Small intestine (tissue), 7 donors: ENCODE results near the gene LIX1. TPM values are rescaled to one million over a fixed set of nuclear protein-coding genes. Genes with fewer than 3 reads are reported as not detected.

Experiments used
- DNase-seq, 2 donors: peaks; one replicate each; pipeline versions ENCODE4 v3.0.0 to v3.0.0-alpha.2; 2013
- FAIRE-seq: peaks from 2 replicates; lab custom pipeline; 2012; peaks lifted over from hg19 to GRCh38; lab: Jason Lieb, UNC
- H3K27ac ChIP-seq, 3 donors: one replicate each; pipeline ENCODE4 v1.5.1; 2013; ENCODE audit warnings: low read length in 2 of 3, mild to moderate bottlenecking in 2 of 3, control low read depth in 1 of 3, inconsistent platforms in 1 of 3, low read depth in 1 of 3, moderate library complexity in 1 of 3
- H3K27me3 ChIP-seq, 3 donors: one replicate each; pipeline ENCODE4 v1.6.1; 2013; ENCODE audit warnings: low read length in 3 of 3, inconsistent platforms in 1 of 3; ENCODE audit not compliant: control insufficient read depth in 3 of 3, insufficient read depth in 3 of 3
- H3K36me3 ChIP-seq, 3 donors: one replicate each; pipeline ENCODE4 v1.6.1; 2013; ENCODE audit warnings: low read length in 3 of 3, inconsistent platforms in 1 of 3, low read depth in 1 of 3, mild to moderate bottlenecking in 1 of 3, moderate library complexity in 1 of 3; ENCODE audit not compliant: control insufficient read depth in 3 of 3, insufficient read depth in 2 of 3
- H3K4me1 ChIP-seq, 3 donors: one replicate each; pipeline ENCODE4 v1.6.1; 2013; ENCODE audit warnings: low read length in 2 of 3, inconsistent platforms in 1 of 3, low read depth in 1 of 3, mild to moderate bottlenecking in 1 of 3, moderate library complexity in 1 of 3; ENCODE audit not compliant: control insufficient read depth in 3 of 3, insufficient read depth in 2 of 3
- H3K4me3 ChIP-seq, 3 donors: one replicate each; pipeline ENCODE4 v1.5.1; 2013; ENCODE audit warnings: low read length in 3 of 3, control low read depth in 1 of 3, inconsistent platforms in 1 of 3, low read depth in 1 of 3, mild to moderate bottlenecking in 1 of 3, moderate library complexity in 1 of 3
- H3K9me3 ChIP-seq, 2 donors: one replicate each; pipeline ENCODE4 v1.6.1; 2013; ENCODE audit warnings: low read depth in 1 of 2, low read length in 1 of 2; ENCODE audit not compliant: control insufficient read depth in 2 of 2, insufficient read depth in 1 of 2
- WGBS, 3 donors: extraction: QIAGEN DNeasy Blood & Tissue Kit; methylation state at CpG; one replicate each; pipeline ENCODE4 v1.1.7; 2013; 5-methylcytosine and 5-hydroxymethylcytosine counted together
- polyA plus RNA-seq, 4 donors: library from polyadenylated mRNA; stranded (reverse) in 3 of 4; unstranded in 1 of 4; fragments of 200-250 nt in 3 of 4; fragments of 120-200 nt in 1 of 4; gene quantifications; one replicate each; pipeline versions ENCODE4 v1.2.1 to v1.2.3, GENCODE V29; 2013
- donor health status: healthy with polysubstance abuse.
- donor health status: control.
- donor health status: control.
- donor health status: Bipolar disorder and iron deficiency.
- donor health status: healthy.

LIX1 gene
- polyA plus RNA-seq, 4 donors: 0.85 to 3.0 TPM; not detected in 2

DNA sequence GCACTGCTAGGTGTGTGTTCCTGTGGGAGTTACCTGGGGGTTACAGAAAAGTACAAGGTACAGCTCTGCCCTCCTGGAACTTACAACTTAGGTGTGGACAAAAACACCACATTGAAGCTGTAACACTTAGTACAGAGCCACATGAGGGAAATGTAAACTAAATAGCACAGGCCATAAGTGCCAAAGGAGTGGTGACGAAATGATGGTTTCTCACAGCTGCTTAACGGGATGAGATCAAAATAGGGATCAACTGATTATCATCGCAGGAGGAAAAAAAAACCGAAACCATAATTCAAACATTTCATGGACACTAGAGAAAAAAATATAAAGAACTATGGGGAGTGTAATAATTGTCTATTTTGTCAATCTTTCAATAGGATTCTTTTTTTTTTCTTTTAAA, 5.9 kb downstream of the LIX1 start:
- no peaks in the 10 kb centered on the region for H3K36me3 ChIP-seq
- no peak for FAIRE-seq
- H3K4me3 ChIP-seq: no peak overlapping the region
- H3K27me3 ChIP-seq: no peaks in the 10 kb centered on the region
- 72 to 88% (median 75%) methylated on average over 4 of the region's 4 CpGs for WGBS, 3 donors
- no peaks in the 10 kb centered on the region for H3K9me3 ChIP-seq
- no peak for DNase-seq
- no peak overlapping the region for H3K27ac ChIP-seq
- H3K4me1 ChIP-seq: no peaks in the 10 kb centered on the region

DNA sequence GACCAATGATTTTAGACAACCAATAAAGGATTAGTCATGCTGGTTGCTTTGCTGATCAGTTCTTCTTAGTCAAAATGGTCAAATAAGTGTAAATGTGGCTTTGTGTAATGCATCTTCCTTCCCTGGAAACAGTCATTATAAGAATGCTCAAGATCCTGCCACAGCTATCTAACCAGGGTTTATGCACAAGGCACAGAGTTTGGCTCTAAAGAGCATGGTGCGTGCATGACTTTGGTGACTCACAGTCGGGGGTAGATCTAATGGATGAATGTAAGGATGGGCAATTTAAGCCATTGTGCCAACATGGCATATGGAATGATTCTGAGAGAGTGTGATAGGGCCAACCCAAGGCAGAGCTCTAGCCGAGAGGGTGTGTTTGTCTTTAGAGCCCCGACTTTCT, 6.5 kb downstream of the LIX1 start:
- Histone ChIP-seq H3K27ac (no peak overlapping the region), H3K9me3 (no peaks in the 10 kb centered on the region), H3K4me3 (no peak overlapping the region), H3K27me3 (no peaks in the 10 kb centered on the region), H3K36me3 (no peaks in the 10 kb centered on the region), H3K4me1 (no peaks in the 10 kb centered on the region)
- WGBS, 3 donors: 81 to 91% (median 87%) methylated on average over 4 of the region's 4 CpGs
- FAIRE-seq (no peak), DNase-seq (no peak)

DNA sequence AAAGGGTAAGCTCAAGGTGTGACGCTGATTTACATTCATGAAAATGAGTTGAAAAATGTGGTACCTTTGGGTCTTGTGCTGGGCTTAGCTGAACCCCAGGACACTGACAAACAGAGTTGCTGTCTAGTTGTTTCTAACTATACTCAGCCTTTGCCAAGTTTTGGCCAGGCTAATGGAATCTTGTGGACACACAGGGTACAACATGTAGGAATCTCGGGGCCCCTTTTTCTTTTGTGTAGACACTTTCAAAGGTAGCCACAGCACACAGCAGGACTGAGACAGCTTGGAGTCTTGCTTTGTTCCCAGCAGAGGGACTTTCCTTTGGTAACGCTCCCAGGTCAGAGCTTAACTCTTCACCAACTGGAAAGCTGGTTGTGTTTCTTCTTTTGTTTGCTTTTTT, 7.8 kb downstream of the LIX1 start:
- FAIRE-seq: no peak
- no peak overlapping the region for H3K4me3 ChIP-seq
- H3K9me3 ChIP-seq: no peaks in the 10 kb centered on the region
- WGBS, 3 donors: 81 to 89% (median 87%) methylated on average over 3 of the region's 3 CpGs
- H3K27me3 ChIP-seq: no peaks in the 10 kb centered on the region
- no peaks in the 10 kb centered on the region for H3K36me3 ChIP-seq
- no peaks in the 10 kb centered on the region for H3K4me1 ChIP-seq
- DNase-seq: no peak
- H3K27ac ChIP-seq: no peak overlapping the region

GRCh38 chr5:97133101-97133500, 9.3 kb downstream of the LIX1 start:
- Histone ChIP-seq H3K9me3 (no peaks in the 10 kb centered on the region), H3K36me3 (no peaks in the 10 kb centered on the region), H3K27ac (no peak overlapping the region), H3K27me3 (no peaks in the 10 kb centered on the region), H3K4me1 (no peaks in the 10 kb centered on the region), H3K4me3 (no peak overlapping the region)
- FAIRE-seq (no peak), DNase-seq (no peak)

DNA sequence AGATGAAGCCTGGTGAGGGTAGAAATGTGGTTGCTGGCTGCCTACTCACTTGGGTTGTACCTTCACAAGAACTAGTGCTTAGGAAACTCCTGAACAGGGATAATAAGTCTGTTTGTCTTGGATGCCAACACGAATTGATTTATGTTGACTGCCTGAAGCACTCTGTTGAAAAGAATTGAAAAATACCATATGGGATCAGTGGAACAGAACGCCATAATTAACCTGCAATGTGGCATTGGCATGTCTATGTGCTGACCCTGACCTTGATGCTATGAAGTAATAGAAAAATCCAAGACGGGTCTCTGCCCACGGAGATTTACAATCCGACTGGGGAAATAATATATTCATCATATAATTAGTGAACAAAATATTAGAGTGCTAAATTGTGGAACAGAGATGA, 10.5 kb downstream of the LIX1 start:
- DNase-seq: no peak
- 69 to 88% (median 77%) methylated on average over 5 of the region's 5 CpGs for WGBS, 3 donors
- Histone ChIP-seq H3K9me3 (no peaks in the 10 kb centered on the region), H3K27ac (no peak overlapping the region), H3K4me1 (no peaks in the 10 kb centered on the region), H3K36me3 (no peaks in the 10 kb centered on the region), H3K27me3 (no peaks in the 10 kb centered on the region), H3K4me3 (no peak overlapping the region)
- FAIRE-seq: no peak

- Histone ChIP-seq H3K36me3 (no peaks in the 10 kb centered on the region), H3K4me1 (no peaks in the 10 kb centered on the region), H3K4me3 (no peak overlapping the region), H3K27ac (no peak overlapping the region), H3K27me3 (no peaks in the 10 kb centered on the region), H3K9me3 (no peaks in the 10 kb centered on the region)
- FAIRE-seq (no peak), DNase-seq (no peak)
These were observed 11.2 kb downstream of the LIX1 start for GRCh38 chr5:97131139-97131710.

GRCh38 chr5:97127727-97128126, 14.7 kb downstream of the LIX1 start:
- no peak for FAIRE-seq

GRCh38 chr5:97125125-97125683, 17.2 kb downstream of the LIX1 start:
- H3K36me3 ChIP-seq: no peaks in the 10 kb centered on the region
- no peak overlapping the region for H3K4me3 ChIP-seq
- no peak overlapping the region for H3K27ac ChIP-seq
- no peaks in the 10 kb centered on the region for H3K4me1 ChIP-seq
- DNase-seq (no peak), FAIRE-seq (no peak)
- 70 to 79% (median 75%) methylated on average over 3 of the region's 3 CpGs for WGBS, 3 donors
- no peaks in the 10 kb centered on the region for H3K9me3 ChIP-seq
- peaks cover 0 to 4% (median 0%) of the 10 kb centered on the region in 3 donors for H3K27me3 ChIP-seq

More at GRCh38 chr5:97127727-97128126, 14.7 kb downstream of the LIX1 start:
- no peaks in the 10 kb centered on the region for H3K4me1 ChIP-seq
- H3K36me3 ChIP-seq: no peaks in the 10 kb centered on the region
- WGBS, 3 donors: 95 to 98% (median 97%) methylated on average over 1 of the region's 1 CpG
- no peaks in the 10 kb centered on the region for H3K9me3 ChIP-seq
- no peak for DNase-seq
- no peak overlapping the region for H3K4me3 ChIP-seq
- H3K27me3 ChIP-seq: no peaks in the 10 kb centered on the region
- no peak overlapping the region for H3K27ac ChIP-seq

DNA sequence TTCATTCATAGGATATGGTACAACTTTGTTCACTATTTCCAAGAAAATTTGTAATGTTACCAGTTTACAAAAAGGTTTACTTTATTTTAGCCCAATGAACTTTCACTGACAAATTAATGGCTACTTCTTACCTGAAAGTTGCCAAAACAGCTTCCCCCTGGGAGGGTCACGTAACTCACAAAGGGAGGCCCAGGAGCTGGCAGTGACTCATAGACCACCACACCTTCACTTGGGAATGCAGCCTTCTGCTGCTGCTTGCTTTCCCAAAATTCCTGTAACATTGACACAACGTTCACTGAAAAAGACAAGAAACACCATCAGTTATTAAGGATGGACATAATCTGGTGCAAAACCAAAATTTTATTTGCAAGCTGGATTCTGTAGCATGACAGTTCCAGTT, 18.1 kb downstream of the LIX1 start:
- no peaks in the 10 kb centered on the region for H3K4me1 ChIP-seq
- H3K27me3 ChIP-seq: peaks cover 0 to 4% (median 0%) of the 10 kb centered on the region in 3 donors
- DNase-seq (no peak), FAIRE-seq (no peak)
- no peak overlapping the region for H3K4me3 ChIP-seq
- no peaks in the 10 kb centered on the region for H3K9me3 ChIP-seq
- H3K27ac ChIP-seq: no peak overlapping the region
- WGBS, 3 donors: 82 to 89% (median 83%) methylated on average over 2 of the region's 2 CpGs
- H3K36me3 ChIP-seq: no peaks in the 10 kb centered on the region
